HG02840 (cell line): Measurements from ENCODE around the gene KCNH8.
"Not testable (repeated sequence)": the region's sequence is repeated elsewhere in the genome, so short reads cannot be mapped to it uniquely, and the experiment has no call there.

ENCODE experiments used
- ATAC-seq: cut with Tn5 transposase; IDR thresholded peaks from one replicate; pipeline ENCODE4 v1.9.1; 2021; ENCODE audit warnings: mild to moderate bottlenecking, moderate library complexity, moderate number of reproducible peaks; ENCODE audit not compliant: unreplicated experiment, low FRiP score

KCNH8 gene

GRCh38 chr3:19147905-19148767, at the start of gene KCNH8:
Gene KCNH8, plus strand, starts transcription at chr3:19148510. Its CDS starts 210 bp downstream, at chr3:19148720.
- no peak for ATAC-seq

- not testable (repeated sequence) for ATAC-seq
These were observed 45.5 kb upstream of the KCNH8 start for GRCh38 chr3:19102654-19103290.

- ATAC-seq = no peak
These were observed 44.8 kb upstream of the KCNH8 start for GRCh38 chr3:19103510-19103909.

GRCh38 chr3:19104459-19104858, 43.9 kb upstream of the KCNH8 start:
- no peak for ATAC-seq

GRCh38 chr3:19105826-19106225, 42.5 kb upstream of the KCNH8 start:
- no peak for ATAC-seq

GRCh38 chr3:19106307-19106706, 42.0 kb upstream of the KCNH8 start:
- no peak for ATAC-seq

GRCh38 chr3:19107719-19108118, 40.6 kb upstream of the KCNH8 start:
- ATAC-seq = no peak

DNA sequence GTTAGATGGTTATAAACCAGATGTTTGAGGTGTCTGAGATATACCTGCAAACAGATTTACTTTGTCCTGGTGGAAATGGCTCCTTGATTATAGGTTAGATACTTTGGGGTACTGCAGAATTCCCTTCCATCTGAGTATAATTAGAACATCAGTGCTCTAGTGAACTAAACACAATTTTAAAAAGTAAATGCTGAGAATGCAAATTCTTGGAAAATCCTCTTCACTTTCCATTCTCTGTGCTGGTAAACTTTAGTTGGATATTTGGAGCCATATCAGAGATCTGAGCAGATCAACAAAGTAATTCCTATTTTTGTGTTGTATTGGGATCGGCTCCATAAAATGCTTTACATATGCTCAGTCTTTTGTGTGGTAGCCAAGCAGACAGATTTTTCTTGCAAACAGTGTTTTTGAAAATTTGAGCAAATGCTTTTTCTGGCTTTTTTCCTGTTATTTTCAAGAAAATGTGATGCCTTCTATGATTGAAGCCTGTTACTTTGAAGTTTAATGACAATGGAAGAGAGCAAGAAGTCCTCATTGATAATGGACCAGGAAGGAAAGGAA, 37.9 kb upstream of the KCNH8 start:
- ATAC-seq = no peak

DNA sequence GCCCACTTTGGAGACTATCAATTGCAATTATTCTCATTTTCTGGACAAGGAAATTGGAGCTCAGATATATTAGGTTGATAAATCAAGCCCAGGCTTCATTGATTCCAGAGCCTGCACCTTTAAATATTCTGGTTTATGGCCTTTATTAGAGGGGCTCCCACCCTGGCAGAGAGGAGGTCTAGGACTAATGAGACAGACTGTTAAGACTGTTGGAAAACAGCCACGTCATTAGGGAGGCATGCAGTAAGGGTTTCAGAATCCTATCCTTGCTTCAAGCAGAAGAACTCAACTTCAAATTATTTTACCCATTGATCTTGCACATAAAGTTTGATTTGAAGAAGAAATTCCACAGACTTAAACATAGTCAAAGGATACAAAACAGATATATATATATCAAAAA, 33.8 kb upstream of the KCNH8 start:
- ATAC-seq = no peak

DNA sequence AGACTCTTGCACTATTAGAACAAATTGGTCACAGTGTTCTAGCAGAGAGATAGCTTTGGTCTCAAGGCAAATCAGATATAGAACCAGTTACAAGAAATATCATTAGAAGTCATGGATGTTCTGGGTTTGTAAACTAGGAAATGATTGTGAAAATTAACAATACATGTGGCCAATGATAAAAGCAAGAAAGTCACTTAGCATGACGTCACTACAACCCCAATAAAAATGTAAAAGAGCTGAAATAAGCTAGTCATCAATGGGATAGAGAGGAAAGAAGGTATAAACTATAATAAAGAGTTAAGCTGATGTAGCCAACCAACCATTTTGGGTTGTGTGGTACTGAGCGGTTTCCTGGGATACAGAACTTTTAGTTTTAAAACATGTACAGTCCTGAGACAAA, 32.1 kb upstream of the KCNH8 start:
- ATAC-seq = no peak

DNA sequence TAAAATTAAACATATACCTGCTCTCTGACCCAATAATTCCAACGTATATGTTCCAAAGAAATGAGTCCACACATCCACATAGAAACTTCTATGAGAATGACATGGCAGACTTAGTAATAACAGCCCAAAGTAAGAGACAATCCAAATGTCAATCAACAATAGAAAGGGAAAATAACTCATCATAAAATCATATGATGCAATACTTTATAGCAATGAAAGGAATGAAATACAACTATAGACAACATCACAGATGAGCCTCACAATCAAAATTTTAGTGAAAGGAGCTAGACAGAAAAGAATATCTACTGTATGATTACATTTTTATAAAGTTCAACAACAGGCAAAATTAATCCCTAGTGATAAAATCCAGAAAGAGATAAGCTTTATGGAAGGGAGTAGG, 23.6 kb upstream of the KCNH8 start:
- ATAC-seq = no peak

DNA sequence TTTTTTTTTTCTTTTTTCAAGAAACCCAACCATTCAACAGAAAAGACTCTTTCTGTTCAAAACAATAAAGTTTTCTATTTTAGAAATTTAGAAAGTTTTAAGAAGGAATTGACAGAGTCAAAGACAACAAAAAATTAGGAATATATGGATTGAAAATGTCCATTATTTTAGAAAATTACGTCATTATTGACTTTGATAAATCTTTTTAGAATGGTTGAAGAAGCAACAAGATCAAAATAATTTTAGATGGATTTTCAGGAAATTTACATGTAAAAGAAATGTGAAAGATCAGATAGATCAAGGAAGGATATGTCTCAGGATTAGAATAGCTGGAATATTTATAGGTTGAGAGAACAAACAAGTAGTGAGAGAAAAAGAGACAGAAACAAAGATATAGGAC, 8.4 kb upstream of the KCNH8 start:
- ATAC-seq = no peak

GRCh38 chr3:19146685-19147650, 1.3 kb upstream of the KCNH8 start:
- peak; percentile 70 for ATAC-seq

DNA sequence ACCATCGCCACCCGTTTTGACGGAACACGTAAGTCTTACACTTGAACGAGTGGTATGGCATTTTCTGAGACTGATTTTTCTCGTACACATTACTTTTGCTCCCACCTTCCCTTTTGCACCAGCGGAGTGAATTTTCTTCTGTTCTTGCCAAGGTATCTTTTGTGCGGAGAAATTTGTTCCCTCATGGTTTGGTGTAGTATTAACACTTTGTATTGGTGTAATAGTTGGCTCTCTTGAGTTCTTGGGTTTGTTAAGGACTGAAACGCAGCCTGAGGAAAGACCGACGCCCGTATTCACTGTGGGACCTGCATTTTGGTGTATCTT, 420 bp downstream of the KCNH8 start:
- no peak for ATAC-seq

- ATAC-seq = no peak
These were observed 1.1 kb downstream of the KCNH8 start for GRCh38 chr3:19149368-19149767.

DNA sequence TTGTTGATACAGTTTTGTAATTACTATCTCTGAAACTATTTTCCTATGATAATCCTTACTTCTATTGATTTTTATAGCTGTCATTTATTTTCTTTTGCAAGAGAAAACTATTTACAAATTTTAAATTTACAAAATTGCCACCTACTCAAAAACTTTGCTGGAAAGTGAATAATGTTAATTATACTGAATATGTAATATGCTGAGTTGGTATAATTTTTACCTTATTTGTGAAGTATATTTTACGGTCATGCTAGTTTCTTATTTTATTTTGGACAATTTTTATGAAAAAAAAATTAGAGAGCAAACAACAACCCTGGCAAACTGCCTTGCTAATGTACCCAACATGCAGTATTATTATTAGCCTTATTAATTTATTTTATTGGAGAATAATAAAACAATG, 2.9 kb downstream of the KCNH8 start:
- no peak for ATAC-seq

DNA sequence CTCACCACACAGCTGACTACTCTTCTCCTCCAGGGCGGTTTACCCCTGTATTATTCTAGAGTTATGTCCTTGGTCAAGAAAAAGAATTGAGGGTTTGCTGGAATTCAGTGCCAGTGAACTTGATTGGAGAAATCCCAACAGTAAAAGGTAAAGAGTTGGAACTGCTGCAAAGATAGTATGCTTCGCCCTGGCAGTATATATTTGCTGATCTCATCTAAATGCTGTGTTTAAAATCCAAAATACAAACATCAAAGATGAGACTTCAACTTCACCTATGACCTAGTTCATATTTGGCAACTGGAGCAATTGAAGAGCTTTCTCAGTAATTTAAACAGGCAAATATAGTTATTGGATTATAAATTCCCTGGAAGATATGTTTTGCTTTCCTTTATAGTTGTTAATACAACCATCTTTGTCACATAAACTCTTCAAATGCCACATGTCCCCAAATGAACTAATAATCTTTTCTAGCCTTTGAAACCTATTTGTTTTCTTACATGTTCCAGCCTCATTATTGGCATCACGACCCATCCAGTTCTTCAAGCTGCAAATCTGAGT, 6.5 kb downstream of the KCNH8 start:
- no peak for ATAC-seq

GRCh38 chr3:19155375-19155774, 7.1 kb downstream of the KCNH8 start:
- no peak for ATAC-seq

DNA sequence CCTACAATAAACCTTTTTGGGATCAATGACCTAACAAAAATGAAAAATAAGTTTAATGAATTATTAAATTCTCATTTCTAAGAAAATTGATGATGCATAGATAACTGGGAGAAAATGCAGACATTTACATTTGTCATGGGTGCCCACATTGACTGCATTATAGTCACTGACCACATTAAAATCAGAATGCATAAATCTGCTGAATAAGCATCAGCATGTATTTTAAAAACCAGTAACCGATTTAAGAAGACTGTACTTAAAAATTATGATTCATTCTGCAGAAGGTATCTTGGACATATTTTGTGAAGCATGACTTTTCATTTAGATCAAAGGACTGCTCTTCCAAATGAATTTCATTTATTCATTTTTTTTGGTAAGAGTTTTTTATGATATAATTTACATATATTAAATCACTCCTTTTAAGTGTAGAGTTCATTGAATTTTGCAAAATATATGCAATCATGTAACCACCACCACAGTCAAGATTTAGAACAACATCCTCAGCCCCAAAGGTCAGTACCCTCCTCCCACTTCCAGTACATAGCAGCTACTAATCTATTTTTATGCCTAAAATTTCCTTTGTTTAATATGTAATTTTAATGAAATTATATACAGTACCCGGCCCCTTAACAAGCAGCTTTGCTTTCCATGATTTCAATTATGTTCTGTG, 11.8 kb downstream of the KCNH8 start:
- ATAC-seq = no peak

DNA sequence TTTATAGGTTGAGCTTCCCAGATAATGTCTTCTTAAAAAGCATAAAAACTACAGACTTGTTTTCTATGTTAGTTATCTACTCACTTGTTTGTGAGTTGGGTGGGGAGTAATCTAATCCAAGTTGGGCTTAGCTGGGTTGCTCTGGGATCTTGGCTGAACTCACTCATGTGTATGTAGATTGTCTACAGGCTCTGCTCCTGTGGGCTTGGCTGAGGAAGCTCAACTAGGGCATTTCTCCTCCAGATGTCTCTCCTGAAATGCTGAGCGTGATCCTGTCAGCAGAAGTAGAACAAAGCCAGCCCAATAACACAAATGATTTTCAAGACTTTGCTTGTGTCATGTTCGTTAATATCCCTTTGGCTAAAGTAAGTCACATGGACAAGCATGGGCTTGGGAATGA, 17.3 kb downstream of the KCNH8 start:
- ATAC-seq = no peak
